SKM-1 treated with dmso at 0.1 percent for 144 hours (cell line): ENCODE results near the gene TMEM19.

Experiments used
- DNase-seq: peaks from one replicate; lab custom pipeline; 2025; ENCODE audit not compliant: unreplicated experiment; lab: John Stamatoyannopoulos, UW

TMEM19 gene

DNA sequence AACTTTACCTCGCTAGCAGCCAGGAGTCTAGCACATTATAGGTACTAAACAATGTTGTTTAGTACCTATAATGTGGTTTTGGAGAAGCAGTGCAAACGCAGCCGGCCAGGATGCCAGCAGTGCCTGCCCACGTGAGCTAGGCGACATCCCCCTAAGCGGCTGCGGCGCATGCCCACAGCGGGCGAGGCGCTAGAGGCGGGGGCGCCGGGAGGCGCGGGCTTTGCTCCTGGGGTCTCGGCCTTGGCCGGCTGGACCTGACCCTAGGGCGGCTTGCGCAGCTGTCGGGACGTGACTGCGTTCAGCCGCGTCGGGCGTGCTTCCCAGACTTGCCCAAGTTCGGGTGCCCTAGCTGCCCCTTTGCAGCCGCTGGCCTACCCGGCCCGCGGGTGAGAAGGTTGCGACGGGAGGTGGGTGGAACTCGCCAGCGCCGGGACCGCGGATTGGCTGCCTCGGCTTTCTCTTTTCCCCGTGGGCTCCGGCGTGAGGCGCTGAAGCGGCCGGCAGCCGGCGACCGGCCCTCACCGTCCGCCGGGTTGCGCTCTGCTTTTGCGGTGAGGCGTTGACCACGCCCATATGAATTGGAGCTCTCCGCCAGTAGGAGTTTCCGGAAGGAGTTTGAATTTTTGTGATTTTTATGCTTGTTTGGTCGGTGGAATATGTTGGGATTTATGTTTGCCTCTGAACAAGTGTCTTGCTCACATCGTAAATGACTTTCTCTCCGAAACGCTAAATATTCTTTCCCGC is at the start of gene TMEM19:
Gene TMEM19, plus strand, starts transcription at position 169 of the 744 bp plus-strand sequence. CDS start 599 bp downstream, outside the sequence.
- DNase-seq = peak; percentile 58

DNA sequence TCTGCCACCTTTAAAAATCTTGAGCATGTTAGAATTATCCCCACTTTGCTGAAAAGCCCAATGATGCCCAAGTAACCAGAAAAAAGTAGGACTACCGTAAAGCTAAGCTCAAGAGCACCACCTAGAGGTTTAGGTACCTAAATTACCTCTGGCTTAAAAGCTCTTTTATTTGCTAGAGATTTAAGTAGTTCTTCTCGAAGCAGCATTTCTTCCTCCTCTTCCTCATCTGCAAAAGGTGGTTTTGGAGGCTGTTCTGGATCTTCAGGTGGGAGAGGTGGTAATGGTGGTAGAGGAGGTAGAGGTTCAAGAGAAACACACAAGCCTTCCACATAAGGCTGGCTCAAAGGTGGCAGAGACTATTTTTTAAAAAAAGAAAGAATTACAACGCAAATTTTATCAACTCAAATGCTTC is 49.2 kb upstream of the TMEM19 start:
- DNase-seq = peak; percentile 11

DNA sequence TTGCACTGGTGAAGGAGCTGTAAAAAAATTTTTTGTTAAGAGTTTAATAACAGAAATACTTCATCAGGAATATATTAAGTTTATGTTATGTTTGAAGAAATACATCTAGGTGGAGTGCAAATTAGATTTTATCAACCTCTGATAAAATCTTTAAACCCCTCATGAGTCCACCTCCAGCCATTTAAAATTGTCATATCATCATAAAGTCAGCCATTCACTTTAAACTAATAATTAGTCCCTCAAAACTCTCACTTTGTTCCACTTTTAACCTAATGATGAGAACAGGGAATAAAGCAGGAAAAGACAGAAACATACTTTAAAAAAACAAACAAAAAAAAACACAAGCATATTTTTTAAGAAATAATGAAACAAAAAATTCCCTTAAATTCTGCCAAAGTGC is 47.4 kb upstream of the TMEM19 start:
- DNase-seq = no peak

DNA sequence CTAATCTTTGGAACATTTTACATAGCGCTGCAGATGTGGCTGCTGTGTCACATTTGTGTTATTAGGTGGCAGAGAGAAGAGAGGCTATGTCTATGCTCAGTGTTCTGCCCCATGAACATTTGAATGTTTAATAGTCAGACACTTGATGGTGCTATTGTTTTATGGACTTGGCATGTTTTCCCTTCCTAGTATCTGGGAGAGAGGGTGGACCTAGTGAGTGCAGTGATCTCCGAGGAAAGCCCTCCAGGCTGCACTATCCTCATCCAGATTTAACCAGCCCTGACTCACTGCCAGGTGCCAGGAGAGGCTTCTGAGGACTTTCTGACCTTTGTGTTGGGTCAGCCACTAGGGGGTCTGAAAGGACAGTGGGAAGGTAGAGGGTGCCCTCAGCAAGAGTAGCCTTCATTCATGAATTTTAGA is 46.5 kb upstream of the TMEM19 start:
- no peak for DNase-seq

DNA sequence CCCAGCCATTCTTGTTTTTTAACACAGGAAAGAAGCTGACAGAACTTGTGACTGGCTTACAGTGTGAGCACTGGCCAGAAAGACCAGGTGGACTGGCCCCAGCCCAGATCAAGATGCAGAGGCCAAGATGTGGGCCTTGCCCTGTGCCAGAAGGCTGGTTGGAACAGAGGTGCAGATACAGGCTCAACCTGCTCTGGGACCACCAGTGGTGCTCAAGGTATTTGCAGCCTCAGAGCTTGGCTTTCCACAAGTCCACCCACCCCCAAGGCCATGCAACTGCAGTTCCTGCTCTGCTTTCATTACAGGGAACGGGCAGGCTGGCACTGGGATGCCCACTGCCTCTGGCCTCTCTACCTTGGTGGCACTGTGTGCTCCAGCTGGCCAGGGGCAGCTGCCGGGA is 45.6 kb upstream of the TMEM19 start:
- DNase-seq = no peak

DNA sequence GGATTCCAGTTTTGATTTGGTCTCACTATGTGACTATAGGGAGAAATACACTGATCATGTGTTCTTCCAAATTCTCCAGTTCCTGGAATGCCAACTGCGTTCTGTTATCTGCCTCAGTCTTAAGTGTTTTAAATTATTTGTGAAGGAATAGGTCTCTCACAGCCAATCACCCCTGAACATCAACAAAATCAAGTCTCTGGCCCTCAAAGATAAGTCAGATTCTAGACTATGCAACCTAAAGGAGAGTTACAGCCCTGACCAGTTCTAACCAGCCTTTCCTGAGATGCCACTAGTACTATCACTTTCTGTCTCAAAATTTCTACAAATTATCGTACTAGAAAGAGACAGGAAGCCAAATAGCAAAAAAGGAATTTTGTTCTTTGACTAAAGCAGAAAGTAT is 44.5 kb upstream of the TMEM19 start:
- DNase-seq = no peak

DNA sequence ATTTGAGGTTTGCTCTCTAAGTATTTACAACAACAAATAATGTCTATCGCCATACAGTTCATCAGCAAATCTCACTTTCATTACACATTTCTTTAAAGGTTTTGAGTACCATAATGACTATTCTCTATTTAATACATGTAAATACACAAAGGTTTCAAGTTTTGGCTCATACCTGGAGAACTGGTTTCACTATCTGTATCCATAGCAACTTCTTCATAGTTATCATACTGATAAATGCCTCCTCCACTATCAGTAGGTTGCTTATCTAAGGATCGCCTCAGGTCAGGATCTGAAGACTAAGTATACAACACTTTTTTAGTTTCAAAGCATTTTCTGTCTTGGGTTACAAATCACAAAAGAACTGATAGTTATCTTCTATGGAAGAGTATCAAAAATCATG is 43.6 kb upstream of the TMEM19 start:
- DNase-seq = no peak

DNA sequence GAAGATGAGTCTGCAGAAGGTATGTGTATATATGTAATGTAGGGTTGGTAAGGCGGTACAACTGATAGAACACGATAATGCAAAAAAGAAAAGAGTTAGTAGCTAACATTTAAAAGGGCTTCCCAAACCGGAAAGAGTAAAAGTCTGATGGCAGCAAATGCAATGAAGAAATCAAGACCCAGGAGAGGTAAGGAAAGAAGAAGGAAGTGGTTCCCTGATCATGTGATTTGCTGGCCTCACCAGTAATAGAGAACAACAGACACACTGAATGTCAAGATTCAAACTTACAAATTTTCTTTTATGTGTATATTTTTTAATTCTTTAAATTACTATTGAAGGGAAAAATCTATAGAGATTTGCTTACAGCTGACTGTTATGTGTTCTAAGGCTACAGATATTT is 40.6 kb upstream of the TMEM19 start:
- peak; percentile 14 for DNase-seq

DNA sequence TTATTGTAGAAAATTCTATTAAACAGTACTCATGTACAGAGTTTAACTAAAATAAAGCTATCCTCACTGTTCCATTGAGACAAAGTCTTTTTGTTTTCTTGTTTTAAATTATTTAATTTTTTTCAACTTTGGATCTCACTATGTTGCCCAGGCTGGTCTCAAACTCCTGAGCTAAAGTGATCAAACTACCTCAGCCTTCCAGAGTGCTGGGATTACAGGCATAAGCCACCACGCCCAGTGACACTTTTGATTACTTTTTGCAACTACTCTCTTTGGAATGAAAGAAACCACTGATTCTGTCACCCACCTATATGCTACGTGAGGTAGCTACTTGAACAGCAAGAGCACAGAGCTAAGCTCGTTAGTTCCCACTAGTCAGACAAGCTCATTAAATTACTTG is 39.4 kb upstream of the TMEM19 start:
- no peak for DNase-seq

DNA sequence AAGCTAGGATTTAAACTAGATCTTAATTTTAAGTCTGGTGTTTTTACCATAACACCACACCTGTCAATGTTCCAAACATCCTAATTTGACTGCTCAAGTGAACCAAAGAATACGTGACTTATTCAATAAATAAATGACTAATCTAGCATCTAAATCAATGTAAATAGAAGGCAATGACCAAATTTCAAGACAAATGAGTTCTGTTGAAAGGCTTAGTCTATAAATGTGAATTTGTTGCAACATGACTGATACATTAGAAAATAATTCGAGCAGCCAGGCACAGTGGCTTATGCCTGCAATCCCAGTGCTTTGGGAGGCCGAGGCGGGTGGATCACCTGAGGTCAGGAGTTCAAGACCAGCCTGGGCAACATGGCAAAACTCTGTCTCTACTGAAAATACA is 37.3 kb upstream of the TMEM19 start:
- no peak for DNase-seq

DNA sequence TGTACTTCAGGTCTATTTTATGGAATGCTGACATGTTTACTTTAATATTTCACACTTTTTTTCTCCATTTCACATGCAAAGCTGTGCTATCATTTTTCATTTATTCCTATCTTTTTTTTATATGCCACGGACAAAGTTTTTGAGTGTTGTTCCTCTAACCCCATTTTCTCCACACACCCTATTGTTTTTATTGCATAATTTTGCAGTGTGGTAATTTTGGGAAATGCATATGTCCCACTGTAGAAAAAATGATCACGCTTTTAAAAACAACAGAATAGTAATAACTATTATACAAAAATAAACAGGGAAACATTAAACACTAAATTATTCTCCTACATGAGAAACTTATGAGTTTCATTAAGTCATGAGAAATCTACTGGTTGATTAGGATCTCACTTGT is 36.5 kb upstream of the TMEM19 start:
- DNase-seq = no peak

DNA sequence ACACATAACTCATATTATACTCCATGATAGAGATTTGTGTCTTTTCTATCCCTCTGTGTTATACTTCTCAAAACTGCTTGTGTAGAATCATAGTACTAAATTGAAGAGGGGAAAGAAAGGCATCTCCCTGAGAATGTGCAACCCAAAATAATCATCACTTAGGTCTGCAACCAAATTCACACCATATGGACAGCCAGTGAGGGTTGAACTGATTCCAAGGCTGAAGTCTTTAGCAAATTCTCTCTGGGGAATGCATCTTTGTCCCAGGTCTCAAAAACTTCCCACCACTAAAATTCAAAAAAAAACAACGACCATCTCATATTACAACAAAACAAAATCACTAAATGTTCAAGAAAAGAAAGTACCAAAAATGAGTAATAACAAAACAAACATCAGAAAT is 33.2 kb upstream of the TMEM19 start:
- DNase-seq = no peak

DNA sequence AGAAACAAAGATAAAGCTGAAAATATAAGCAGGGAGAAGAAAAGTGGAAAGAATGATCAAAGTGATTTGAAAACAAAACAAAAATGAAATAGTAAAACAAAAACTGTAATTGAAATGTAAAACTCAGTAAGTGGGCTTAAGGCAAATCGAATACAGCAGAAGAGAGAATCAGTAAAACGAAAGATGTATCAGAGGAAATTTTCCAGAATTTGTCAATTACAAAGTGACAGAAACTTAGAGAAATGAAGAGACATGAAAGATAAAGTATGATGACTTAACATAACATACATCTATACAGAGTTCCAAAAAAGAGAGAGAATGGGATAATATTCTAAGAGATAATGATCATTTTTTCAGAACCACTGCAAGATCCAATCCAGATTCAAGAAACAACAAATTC is 32.7 kb upstream of the TMEM19 start:
- DNase-seq = no peak

DNA sequence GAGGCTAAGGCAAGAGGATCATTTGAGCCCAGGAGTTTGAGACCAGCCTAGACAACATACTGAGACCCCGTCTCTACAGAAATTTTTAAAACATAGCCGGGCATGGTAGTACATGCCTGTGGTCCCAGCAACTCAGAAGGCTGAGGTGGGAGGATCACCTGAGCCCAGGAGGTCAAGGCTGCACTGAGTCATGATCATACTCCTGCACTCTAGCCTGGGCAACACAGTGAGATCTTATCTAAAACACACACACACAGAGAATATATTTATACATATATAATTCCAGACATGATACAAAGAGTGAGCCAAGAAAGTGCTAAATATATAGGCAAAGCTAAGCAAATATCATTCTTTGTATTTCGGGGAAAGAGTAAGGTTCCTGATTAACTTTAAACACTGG is 31.7 kb upstream of the TMEM19 start:
- no peak for DNase-seq

DNA sequence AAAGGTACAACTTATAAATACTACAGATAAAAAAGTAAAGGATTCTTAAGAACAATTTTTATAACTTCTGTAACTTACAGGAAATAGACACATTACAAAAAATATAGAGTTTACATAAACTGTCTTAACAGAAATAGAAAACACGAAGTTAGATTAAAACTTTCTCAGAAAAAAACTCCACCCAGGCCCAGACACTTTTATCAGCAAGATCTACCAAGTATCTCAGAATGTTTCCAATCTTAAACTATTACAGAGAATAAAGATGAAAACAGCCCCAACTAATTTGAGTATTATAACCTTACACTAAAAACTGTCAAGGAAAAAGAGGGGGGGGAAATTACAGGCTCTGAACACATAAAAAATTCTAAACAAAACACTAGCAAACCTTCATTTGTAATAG is 30.4 kb upstream of the TMEM19 start:
- DNase-seq = no peak

DNA sequence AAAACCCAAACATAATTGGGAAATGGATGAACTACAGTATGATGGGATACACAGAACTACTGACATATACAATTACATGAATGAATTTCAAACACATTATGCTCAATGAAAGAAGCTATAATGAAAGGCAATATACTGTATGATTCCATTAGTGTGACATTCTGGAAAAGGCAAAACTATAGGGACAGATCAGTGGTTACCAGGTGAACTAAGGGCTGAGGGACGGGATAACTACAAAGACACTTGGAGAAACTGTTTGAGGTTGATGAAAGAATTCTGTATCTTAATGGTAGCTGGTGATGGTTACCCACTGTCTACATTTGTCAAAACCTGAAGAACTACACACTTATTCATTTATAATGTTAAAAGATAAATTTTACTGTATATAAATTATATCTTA is 30.0 kb upstream of the TMEM19 start:
- DNase-seq = no peak

DNA sequence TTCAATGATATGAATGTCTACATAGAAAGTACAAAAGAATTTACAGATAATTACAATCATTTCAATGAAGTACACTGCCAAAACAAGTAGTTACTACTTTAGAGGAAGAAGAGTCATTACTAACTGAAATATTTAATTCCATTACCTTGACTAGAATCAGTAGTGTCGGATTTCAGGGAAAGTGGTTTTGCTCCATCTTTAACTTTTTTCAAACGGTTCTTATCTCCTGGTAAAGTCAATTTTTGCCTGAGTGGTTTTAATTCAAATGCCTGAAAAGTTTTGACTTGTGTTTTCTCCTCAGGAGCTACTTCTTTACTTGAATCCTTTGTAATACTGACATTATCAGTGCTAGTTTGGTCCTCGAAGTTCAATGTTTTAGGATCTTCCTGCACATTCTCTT is 29.1 kb upstream of the TMEM19 start:
- no peak for DNase-seq

DNA sequence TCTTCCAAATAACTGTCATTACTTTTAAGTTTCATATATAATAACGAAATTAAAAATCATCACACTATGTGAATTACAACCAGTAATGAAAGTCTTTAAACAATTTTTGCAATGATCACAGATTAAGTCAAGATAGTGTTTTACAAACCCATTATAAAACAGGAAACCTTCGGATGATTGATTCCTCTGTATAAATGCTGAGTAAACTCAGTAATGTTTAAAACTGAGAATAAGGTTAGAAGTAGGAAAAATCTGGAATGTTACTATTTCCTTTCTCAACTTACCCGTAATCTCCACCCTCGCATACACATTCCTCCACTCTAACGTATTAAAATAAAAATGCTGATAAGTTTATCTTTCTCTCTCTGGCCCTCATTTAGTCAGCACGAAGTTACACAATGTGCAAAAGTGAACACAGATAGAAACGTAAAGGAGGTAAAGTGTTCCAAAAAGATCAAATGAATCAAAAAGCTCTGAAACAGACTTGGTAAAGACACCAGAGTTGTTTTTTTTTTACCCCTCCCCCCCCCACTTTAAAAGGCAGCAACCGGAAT is 23.8 kb upstream of the TMEM19 start:
- no peak for DNase-seq

DNA sequence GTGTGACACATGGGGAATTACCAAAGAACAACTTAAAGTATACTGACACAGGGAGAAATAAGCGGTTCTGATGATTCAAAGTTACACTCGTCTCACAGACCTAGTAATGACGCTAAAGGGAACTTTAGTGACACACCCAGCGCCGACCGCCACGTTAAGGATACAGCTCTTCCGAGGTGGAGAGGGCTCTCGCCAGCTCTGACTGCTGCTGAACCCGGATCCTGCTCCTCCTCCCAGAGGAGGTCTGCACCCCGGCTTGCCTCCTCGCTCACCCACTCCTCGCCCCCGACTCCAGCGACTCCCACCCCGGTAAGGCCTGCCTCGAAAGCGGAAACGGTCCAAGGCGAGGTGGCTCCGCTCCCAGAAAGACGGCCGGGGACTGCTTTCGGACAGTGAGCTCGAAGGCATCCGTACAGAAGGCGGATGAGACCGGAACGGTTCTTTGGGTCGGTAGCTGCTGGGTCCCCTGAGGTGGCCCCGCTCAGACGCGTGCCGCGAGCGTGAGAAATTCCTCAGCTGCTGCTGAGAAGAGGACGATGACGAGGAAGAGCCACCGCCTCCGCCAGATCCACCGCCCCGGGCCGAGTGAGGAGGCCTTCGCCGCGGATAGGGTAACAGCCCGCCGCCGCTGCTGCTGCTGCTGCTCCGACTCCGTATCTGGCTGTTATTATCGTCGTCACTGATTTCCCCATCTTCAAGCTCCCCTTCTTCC is 22.9 kb upstream of the TMEM19 start:
- no peak for DNase-seq

DNA sequence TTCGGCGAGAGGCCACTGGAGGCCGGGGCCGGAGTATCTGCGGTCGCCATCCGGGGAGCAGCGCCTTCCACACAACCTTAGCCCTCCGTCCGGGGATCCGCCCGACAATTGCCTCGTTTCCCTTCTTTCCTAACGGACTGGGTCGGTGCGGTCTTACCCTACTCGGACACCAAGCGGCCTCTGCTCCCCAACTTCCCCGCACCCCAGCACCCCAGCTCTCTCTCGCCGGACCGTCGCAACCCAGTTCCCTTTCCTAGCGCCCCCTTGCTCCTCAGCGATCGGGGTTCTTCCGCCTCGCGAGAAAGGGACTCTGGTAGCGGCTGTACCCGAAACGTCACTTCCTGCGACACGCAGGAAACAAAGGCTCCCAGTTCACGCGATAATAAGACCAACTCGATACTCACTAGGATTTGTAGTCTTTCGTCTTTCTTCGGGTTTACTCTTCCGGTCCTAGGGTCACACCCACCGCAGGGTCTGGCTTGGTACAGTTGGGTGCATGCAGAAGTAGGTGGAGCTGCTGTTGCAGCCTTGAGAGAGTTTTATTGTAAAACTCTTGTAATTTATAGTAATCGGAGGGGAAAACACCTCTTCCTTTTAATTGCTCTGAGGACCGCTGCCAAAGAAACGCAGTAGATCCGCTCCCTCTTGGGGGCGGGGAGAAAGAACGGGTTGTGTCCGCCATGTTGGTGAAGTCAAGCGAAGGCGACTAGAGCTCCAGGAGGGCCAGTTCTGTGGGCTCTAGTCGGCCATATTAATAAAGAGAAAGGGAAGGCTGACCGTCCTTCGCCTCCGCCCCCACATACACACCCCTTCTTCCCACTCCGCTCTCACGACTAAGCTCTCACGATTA is 22.1 kb upstream of the TMEM19 start, which contains the start of the genes THAP2 and ZFC3H1:
Gene THAP2, plus strand, starts transcription at position 741 of the 850 bp plus-strand sequence. CDS start 209 bp downstream, outside the sequence.
Gene ZFC3H1, minus strand, starts transcription at position 288 of the 850 bp plus-strand sequence. Its CDS starts 238 bp downstream, at position 50.
- peak; percentile 88 for DNase-seq

DNA sequence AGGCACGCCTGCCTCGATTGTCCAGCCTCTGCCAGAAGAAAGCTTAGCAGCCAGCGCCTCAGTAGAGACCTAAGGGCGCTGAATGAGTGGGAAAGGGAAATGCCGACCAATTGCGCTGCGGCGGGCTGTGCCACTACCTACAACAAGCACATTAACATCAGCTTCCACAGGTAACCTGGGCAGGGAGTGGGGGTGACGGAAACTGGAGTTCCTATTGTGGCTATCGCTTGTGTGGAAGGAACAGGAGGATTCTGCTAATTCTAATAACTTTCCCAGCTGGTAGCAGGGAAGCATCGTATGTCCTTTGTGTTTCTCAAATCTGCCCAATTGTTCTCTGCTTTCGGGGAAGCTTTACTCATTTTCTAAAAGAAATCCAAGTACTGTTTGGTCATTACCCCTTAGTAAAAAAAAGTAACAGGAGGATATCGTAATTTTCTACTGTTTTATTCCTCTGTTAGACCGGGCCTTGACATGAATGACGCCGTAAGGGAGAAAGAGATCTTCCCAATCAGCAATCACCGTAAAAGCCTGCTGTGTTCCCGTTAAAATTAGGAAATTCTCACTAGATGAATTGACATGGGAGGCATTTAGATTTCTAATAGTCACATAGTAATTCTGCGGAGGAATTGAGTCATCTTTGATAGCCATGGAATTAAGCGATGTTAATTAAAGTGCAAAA is 21.3 kb upstream of the TMEM19 start:
- no peak for DNase-seq
